IPS DF 4.7 (cell line): ENCODE data around the gene SHISA8.
"Not testable (repeated sequence)": the region's sequence is repeated elsewhere in the genome, so short reads cannot be mapped to it uniquely, and the experiment has no call there.

Experiments used
- DNase-seq: peaks from one replicate; pipeline ENCODE4 v3.0.0-alpha.2; 2013; ENCODE audit warnings: low spot score; ENCODE audit errors: extremely low read depth

SHISA8 gene

DNA sequence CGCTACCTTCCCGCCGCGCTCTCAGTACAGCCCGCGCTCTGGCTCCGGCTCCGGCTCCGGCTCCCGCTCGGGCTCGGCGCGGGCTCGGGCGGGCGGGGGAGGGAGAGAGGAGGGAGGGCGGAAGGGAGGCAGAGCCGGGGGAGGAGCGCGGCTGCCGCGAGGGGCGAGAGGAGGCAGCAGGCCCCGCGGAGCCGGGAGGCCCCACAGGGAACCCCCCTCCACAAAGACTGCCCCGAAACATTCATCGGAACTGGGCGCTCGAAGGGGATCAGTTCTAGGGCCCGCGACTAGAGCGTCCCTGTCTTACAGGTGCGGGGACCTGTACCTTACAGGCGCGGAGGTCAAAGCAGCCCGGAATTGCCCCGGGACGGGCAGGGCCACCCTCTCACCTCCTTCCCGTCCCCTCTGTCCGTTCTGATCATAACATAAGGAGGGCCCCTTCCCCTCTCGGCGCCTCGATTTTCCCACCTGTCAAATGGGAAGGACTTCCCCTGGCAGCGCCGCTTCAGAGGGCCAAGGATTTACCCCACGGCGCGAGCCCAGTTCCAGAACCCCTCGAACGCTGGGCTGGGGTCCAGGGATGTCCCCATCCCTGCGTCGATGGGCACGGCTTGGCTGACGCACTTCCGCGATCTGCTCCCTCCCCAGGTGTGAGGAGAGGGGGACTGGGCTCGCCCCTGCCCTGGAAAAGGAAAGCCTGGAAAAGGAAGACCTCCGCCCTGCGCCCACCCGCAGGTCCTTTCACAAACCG, at the start of gene SHISA8:
Gene SHISA8, minus strand, starts transcription at position 40 of the 751 bp plus-strand sequence. CDS start 407 bp downstream, outside the sequence.
- DNase-seq = no peak

DNA sequence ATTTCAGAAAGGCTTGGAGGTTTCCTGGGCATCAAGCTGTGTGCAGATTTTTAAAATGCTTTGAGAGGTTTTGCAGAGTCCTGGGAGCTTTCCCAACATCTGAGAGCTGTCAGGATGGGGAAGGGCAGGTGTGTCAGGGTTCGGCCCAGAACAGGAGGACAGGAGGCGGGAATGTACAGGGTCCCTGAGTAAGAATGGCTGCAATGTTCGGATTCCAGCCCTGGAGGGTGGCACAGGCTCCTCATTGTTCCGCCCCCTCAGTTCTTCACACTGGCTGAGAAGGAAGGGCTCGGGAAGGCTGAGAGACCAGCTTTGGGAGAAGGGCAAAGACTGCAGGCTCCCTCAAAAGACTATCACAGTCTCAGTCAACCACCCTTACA, 49.2 kb upstream of the SHISA8 start:
- DNase-seq = no peak

DNA sequence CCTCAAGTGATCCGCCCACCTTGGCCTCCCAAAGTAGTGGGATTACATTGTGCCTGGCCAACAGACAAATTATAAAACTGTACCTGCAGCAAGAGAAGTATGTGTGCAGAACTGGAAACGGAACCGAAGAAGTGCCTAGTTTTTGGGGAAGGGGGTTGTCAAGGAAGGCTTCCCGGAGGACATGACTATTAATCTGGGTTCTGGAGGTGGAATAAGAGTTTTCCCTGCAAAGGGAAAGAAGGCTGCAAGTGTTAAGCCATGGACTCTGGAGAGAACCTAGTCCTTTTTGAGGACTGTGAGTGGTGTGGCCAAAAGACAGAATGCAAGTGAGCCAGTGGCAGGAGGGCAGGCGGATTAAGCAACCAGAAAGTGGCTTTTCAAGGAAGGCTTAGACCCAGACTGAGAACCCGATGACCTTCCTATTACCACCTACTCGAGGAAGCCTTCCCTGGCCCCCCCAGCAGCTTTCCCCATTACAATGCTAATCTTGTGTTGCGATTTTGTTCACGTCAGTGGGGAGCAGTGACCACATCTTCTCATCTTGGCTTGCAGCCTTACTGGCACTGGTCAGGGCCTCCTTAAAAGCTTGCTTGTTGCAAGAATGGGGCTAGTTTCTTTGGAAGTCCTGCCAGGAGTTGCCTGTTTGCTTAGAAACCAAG, 48.7 kb upstream of the SHISA8 start:
- DNase-seq = no peak

DNA sequence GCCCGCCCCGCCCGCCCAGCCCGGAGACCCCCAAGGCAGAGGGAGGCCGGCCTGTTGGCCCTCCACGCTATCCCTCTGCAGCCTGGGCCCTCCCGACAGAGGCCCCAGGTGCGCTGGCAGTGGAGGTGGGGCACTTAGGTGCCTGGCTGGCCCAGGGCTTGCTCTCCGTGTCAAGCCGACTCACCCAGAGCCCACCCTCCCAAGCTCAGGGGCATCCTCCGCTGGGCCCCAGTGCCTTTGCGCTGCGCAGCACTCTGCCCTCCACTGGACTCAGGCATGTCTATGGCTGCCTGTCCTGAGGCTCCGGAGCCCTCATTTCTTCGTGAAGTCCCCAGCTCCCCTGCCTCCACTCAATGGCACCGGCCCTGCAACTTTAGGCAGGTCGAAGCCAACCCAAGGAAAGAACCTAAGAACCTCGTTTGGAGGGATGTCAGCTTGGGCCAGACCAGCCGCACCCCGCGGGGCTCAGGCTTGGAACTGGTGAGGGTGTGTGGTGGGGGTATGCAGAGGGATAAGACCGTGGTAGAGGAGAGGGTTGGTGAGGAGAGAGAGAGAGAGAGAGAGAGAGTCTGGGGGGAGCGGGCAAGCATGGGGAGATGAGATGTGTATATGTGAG, 43.2 kb upstream of the SHISA8 start:
- DNase-seq = no peak

DNA sequence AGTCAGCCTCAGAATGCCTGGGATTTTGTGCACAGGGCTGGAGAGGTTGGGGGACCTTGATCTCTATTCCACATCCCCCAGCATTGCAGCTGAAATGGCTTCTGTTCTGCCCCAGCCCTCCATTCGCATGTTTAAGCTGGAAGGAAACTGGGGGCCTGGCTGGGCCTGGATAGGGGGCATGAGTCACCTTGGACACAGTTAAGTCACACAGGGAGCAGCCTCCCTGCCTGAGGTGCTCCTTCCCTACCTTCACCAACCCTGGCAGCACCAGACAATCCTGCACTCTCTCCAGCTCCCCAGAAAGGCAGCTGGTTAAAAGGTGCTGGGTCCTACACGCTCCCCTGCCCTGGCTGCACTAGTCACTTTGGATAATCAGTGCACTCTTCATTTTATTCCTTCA, 37.8 kb upstream of the SHISA8 start:
- no peak for DNase-seq

DNA sequence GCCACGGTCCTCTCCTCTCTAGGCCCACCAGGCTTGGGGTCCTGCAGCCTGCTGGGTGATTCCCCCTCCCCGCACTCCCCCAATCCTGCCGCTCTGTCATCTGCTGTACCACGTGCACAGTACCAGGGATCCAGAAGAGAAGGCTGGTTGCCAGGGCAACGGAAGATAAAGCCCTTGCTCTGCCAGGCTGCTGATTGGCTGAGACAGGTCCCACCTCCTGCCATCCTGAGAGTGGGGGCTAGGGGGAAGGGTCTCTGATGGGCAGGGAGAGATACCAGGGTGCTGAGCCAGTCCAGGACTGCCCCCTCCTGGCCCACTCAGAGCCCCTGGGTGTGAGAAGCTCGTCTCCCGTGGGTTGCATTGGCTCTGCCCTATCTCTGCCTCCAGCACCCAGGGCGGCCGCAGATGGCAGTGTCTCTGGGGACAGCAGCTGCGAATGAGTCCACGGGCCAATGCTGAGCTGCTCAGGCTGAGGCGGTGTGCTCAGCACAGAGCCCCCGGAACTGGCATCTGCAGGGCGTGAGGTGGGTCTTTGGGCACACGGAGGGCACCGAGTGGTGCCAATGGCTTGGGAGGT, 37.1 kb upstream of the SHISA8 start, which contains the start of gene SMIM45:
Gene SMIM45, plus strand, starts transcription at position 253 of the 577 bp plus-strand sequence.
- DNase-seq = no peak

DNA sequence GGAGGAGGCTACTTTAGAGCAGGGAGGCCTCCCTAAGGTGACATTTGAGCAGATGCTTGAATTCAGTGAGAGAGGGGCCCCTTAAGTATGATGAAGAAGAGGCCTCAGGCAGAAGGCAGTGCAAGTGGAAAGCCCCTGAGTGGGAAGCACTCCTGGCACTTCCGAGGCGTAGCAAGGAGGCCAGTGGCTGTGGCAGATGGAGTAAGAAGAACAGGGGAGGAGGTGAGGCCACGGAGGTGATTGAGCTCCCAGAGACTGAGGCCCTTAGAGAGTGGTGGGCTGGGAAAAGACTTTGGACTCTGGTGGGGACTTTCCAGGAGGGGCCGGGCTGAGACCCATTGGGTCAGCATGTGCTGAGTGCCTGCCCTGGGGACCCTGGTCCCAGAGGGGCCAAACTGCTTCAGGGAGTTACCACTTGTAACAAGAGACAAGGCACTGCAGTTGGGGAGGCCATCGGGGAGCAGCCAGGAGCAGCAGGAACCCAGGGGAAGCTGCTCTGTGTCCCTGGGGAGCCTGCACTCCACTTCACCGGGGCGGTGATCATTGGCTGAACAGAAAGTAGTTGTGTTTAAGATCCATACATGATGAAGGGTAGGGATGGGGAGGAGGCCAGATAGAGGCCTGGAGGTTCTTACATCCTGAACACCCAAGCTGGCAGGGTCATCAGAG, 34.6 kb upstream of the SHISA8 start:
- DNase-seq = no peak

DNA sequence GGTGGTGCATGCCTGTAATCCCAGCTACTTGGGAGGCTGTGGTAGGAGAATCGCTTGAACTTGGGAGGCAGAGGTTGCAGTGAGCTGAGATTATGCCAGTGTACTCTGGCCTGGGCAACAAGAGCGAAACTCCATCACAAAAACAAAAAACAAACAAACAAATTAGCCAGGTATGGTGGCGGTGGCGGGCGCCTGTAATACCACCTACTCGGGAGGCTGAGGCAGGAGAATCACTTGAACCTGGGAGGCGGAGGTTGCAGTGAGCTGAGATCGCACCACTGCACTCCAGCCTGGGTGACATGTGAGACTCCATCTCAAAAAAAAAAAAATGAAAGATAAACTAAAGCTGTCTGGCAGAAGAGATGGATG, 34.0 kb upstream of the SHISA8 start:
- DNase-seq = not testable (repeated sequence)

DNA sequence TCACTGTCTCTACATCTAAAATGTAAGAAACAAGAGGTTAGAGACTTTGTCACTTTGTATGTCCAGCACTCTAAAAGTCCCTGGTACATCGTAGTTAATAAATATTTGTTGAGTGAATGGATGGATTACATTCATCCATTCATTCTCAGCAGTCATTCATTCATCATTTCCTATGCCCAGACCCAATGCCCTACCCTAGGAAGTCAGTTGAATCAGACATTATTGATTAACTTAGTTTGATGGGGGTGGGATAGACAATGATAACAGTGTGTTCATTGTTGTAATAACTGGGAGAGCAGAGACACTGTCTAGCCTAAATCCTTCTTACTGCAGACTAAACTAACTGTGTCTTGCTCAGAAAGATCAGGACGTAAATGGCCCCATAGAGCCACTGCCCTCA, 33.3 kb upstream of the SHISA8 start:
- no peak for DNase-seq

DNA sequence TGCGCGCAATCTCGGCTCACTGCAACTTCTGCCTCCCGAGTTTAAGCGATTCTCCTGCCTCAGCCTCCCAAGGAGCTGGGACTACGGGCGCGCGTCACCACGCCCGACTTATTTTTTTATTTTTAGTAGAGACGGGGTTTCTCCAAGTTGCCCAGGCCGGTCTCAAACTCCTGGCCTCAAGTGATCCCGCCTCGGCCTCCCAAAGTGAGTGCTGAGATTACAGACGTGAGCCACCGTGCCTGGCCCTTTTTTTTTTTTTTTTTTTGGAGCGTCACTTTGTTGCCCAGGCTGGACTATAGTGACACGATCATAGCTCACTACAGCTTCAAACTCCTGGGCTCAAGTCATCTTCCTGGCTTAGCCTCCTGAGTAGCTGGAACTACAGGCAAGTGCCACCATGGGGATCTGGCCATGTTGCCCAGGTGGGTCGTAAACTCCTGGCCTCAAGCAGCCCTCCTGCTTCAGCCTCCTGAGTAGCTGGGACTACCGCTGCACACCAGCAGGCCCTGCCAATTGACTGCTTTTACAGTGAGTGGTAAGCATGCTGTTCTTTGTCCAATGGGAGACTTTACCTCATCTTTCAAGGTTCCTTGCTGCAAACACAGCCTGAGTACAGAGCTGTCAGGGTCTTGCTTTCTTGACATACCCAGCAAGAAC, 32.7 kb upstream of the SHISA8 start:
- DNase-seq = no peak

DNA sequence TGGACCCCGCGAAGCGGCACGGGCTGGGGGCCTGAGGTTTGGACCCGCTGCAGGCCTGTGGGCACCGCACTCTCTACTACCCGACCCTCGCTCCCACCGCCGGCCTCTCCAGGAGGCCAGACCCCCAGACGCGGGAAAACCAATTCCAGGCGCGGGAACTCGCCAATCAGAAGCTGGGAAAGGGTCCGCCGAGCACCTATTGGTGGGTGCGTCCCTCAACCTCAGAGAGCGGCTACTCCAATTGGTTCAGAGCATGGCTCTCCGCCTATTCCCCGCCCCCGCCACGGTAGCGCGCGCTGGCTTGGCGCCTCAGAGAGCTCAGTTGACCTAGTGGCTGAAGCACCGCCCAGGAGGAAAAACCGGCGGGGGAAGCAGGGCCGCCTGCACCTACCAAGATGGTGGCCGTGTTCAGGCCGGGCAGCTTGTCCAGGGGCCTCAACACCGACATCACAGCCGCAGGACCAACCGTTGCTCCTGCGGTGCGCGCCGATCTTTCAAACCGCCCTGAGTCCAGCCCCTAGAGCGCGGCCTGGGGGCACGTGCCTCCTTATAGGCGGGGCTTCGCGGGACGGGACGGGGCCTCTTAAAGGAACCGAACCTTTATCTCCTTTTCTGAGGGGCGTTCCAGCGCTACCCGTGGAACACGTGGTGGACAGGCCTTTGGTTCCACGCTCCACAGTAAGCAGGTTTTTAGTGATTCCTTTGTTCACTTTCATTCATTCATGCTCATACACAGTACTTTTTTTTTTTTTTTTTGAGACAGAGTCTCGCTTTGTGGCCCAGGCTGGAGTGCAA, 32.0 kb upstream of the SHISA8 start, which contains the start of gene CENPM:
Gene CENPM, minus strand, starts transcription at position 524 of the 795 bp plus-strand sequence. Its CDS starts 76 bp downstream, at position 448.
- DNase-seq = peak; percentile 79

DNA sequence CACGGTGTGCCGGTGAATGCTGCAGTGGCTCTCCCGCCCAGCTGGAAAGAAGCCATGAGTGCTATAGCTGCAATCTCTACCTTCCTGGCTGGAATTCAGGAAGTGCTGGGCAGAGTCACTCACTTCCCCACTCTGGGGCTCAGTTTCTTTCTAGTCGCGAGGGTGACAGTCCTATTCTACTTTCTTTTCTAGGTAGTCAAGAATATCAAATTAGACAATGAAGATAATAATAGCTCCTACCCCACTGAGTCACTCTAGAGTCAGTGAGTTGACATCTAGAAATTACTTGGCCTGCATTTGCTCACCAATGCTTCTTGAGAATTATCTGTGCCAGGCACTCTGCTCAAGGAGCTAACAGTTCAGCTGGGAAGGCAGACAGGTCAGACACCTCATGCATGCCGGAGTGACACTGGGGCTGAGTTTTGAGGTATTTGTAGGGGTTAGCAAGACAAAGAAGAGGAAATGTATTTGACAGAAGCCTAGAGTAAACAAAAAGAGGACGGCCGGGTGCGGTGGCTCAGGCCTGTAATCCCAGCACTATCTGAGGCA, 28.9 kb upstream of the SHISA8 start:
- DNase-seq = no peak

DNA sequence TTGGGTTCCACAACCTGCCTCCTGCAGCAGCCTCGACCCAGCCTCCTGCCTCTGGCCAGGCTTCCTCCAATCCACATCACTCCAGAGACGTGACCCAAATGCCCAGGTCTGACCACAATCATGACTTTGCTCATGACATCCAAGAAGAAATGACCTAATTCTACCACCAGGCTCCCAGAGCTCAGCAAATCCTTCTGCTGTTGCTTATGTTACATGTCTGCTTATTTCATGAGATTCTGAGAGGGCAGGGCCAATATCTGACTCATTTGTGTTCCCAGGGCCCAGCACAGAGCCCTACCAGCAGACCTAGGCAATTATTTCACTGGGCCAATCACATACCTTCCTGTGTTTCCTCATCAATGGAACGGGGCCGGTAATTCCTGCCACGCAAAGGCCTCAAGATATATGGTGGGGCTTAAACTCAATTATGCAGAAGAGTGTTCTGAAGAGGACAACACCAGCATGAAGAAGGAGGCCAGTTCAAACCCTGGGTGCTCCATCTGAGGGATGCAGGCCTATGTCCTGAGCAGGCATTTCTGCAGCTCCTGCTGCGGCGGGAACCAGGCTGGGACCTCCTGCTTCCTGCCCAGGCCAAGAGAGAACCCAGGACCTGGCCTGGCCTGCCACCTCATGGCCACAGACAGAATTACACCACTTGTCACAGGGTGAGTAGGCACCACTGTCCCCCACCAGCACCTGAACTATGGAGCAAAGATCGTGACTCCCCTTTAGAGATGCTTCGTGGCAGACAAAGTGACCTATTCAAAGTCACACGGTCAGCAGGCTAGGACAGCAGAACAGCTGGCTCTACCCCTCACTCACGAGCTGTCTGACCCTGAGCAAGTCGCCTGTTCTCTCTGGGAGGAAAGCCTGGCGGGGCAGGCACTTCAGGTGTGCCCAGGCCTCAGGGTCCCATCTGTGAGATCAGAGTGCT, 26.2 kb upstream of the SHISA8 start:
- no peak for DNase-seq

DNA sequence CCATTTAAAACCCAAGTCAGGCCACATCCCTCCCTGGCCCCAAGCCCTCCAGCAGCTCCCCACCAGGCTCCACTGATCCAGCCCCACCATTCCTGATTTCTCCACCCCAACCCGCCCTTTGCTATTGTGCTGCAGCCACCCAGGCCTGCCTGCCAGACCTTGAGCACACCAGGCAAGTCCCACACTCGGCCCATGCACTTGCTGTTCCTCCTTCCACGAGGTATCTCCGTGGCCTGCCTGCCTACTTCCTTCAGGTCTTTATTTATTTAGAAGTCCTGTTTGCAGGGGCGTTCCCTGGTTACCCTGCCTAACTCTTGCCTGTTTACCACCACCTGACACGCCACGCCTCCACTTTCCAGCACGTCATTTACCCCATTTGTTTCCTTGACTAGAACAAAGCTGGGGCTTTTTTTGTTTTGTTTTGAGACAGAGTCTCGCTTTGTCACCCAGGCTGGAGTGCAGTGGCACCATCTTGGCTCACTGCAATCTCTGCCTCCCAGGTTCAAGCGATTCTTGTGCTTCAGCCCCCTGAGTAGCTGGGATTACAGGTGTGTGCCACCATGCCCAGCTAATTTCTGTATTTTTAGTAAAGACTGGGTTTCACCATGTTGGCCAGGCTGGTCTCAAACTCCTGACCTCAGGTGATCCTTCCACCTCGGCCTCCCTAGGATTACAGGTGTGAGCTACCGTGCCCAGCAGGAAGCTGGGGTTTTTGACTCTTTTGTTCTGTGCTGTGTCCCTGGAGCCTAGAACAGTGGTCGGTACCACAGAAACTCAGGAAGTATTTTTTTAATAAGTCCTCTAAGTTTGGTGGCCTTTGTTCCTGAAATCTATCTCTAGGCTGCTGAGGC, 25.3 kb upstream of the SHISA8 start:
- DNase-seq = no peak

DNA sequence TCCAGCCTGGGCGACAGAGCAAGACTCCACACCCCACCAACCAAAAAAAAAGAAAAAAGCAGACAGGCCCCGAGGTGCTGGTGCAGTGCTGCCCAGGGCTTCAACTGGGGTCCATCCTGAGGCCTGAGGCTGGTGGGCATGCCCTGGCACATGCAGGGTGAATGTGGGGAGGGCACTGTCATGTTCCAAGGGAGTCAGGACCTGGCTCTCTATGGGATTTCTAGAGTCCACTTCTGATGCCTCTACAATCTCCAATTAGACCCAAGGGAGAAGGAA, 22.0 kb upstream of the SHISA8 start:
- DNase-seq = no peak

DNA sequence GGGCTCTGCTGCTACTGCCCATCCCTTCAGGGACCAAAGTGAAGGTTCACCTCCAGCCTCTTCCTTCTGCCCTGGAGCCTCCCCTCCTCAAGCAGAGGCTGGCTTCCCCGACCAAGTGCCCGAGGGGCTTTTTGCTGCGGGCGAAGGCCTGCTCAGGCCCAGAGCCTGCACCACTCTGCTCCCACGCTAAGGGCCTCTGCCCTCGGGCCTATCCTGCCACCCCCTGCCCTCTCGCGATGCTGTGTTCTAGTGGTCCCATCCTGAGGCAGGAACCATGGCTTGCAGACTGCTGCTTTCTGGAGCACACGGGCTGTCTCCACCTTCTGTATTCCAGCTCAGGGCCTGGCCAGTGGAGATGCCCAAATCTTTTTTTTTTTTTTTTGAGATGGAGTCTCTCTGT, 20.6 kb upstream of the SHISA8 start:
- DNase-seq = no peak

DNA sequence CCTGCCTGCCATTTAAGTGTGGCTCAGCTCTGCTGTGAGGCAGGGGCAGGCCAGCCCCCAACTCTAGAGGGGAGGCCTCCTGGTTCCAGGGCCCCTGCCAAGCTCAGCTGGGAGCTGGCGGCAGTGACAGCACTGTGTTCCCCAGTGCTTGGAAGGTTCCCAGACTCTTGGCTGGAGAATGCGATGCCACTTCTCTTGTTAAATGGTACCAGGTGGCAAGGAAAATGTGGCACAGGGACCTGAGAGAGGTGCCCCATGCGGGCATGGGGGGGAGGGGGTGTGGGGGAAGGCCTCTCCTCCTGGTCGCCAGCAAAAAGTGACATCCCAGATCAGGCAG, 20.1 kb upstream of the SHISA8 start:
- DNase-seq = no peak

DNA sequence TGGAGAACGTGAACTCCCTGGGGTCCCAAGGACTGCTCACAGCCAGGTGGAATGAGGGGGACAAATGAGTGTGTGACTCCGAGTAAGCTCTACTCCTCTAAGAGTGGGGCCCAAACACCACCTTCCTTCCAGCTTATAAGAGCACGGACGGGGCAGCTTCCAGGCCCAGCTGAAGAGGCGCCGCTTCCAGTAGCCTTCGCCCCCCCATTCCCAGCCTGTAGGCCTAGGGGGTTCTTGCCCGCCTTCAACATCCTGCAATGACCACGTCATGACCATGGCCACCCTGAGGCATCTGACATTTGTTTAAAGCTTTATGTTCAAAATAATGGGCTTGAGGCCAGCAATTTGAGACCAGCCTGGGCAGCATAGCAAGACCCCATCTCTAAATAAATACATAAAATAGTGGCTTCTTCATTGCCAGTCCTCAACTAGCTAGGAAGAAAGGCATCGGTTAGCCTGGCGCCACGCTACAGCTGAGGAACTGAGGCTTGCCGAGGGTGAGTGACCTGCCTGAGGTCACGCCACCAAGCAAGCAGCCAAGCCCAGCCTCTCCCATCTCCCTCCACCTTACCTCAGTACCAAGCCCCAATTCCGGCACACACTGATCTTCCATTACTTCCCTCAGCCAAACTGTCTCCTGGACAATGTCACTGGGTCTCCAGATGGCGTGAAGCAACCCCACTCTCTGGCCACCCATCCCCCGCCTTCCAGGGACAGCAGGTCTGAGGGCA, 19.6 kb upstream of the SHISA8 start:
- DNase-seq = no peak
